Hematopoietic multipotent progenitor cell treated with erythropoietin and hydrocortisone succinate and interleukin-3 and kit ligand, for 8 days (in vitro differentiated cells): Measurements from ENCODE around the gene GHDC.
"Not testable (repeated sequence)": the region's sequence is repeated elsewhere in the genome, so short reads cannot be mapped to it uniquely, and the experiment has no call there.

Source experiments
- DNase-seq: peaks from one replicate; pipeline ENCODE4 v3.0.0-alpha.2; 2015

Gene GHDC

GRCh38 chr17:42202159-42202558 lies 7.9 kb upstream of the GHDC start:
- no peak for DNase-seq

DNA sequence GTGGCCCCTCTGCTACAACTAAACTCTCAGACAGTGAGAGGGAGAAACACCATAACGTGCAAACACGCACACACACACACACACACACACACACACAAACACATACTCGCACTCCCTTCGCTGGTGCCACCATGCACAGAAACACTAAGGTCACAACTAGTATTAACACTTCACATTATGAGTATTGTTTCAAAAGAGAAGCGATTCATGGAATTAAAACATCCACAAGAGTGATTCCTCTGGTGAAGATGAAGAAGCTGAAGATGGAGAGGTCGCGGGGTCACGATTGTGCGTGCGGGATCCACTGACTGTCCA lies 7.1 kb upstream of the GHDC start:
- DNase-seq, result no peak

- DNase-seq, result no peak
These were observed 6.6 kb upstream of the GHDC start for GRCh38 chr17:42200706-42201457.

- DNase-seq, result peak; percentile 45
These were observed 5.2 kb upstream of the GHDC start for GRCh38 chr17:42199416-42200011.

DNA sequence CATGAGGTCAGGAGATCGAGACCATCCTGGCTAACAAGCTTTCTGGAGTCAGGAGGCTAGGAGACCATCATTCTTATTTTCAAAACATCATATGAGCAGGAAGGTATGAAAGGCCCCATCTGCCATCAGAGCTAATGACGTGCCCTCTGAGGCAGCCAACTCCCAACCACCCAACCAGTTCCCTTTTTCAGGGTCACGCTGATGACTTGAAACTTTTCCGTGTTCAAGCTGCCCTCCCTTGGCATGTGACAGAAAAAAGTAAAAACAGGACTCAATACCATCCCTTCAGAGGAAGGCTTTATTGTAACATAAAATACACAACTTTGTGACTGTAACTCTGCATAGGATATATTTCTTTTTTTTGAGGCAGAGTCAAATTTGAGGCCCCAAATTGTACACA lies 4.6 kb upstream of the GHDC start:
- peak; percentile 42 for DNase-seq

GRCh38 chr17:42197564-42198156 lies 3.4 kb upstream of the GHDC start:
- DNase-seq, result no peak

DNA sequence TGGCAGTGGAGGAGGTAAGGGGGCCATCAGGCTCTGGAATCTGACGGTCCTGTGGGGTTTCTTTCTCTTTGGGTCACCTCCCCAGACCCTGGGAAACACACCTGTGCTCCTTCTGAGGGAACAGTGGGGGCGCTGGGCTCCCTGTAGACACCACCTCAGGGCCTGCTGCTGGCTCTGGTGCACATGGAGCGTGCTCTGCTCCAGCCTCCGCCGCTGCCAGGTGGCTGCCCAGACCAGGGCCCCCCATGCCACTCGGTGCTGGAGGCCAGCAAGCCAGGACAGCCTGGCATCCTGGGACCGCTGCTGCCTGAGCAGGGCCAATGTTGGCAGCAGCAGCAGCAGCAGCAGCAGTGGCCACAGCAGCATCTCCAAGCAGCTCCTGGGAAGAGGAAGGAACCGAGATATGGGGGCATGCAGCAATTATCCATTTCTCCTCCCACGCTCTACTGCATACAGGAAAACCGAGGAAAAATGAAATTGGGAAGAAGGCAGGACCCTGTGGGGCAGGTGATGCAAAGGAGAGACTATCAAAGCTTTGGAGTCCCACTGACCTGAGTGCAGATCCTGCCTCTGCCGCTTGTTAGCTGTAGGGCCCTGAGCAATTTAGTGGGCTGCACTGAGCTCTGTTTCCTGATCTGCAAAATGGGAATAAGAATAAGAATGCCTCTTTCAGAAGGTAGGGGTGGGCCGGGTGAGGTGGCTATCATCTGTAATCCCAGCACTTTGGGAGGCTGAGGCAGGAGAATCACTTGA lies 902 bp downstream of the GHDC start:
- no peak for DNase-seq

GRCh38 chr17:42192189-42193126 lies 1.8 kb downstream of the GHDC start:
- no peak for DNase-seq

DNA sequence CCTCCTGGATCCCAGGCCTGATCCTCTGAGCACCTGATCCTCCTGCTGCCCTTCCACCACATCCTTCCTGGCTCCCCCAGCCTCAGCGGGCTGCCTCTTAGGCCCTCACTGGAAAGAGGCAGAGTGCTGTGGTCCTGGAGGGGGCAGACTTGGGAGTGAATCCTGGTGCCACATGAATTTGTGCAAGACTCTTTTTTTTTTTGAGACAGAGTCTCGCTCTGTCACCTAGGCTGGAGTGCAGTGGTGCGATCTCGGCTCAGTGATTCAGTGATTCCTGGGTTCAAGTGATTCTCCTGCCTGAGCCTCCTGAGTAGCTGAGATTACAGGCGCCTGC lies 3.1 kb downstream of the GHDC start:
- no peak for DNase-seq

DNA sequence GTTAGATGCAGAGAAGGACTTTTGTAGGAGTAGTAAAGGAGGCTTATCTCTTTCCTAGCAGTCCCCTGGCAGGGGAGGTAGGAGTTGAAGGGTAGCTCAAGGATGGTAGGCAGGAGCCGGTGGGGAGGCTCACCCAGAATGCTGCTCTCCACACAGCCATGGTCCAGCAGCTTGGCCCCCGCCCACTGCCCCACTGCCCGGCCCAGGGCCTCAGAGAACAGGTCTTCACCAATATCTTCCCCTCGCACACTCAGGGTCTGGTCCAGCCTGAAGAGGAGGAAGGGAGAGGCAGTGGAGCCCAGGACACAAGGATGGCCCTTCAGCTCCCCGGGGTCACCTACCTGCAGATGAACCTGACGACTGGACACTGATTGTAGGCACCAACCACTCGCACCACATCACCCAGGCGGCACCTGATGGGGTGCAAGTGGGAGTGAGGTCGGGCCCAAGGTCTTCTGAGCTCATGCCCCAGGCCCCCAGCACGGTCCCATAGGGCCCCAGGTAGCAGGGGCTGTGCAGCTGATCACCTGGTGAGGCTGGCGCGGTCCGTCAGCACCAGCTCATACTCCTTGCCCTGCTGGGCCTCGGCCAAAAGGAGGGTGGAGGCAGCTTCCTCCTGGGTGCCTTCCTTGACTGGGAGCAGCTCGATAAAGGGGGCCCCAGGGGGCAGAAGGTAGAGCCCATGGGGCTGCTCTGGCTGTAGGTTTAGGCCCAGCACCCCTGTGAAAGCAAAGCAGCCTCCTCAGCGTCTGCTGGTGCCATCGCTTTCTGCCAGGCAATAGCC lies 3.6 kb downstream of the GHDC start:
- DNase-seq, result no peak

DNA sequence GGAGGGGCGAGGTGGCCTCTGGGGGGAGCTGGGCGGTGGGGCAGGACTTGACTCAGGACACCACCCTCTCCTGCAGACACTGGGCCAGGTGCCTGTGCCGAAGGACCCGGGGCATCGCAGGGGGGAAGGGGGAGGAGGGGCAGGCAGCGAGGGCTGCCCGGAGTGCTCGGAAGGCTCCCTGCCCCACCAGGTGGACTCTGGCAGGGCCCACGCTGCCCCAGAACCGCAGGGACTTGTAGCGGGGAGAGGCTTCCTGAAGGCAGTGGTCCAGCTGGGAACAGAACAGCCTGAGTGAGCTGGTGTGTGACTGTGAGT lies 4.7 kb downstream of the GHDC start:
- no peak for DNase-seq

GRCh38 chr17:42188749-42189650 lies 5.3 kb downstream of the GHDC start:
- no peak for DNase-seq

- no peak for DNase-seq
These were observed 6.5 kb downstream of the GHDC start for GRCh38 chr17:42187833-42188232.

- DNase-seq, result not testable (repeated sequence)
These were observed 8.1 kb downstream of the GHDC start for GRCh38 chr17:42186191-42186590.

DNA sequence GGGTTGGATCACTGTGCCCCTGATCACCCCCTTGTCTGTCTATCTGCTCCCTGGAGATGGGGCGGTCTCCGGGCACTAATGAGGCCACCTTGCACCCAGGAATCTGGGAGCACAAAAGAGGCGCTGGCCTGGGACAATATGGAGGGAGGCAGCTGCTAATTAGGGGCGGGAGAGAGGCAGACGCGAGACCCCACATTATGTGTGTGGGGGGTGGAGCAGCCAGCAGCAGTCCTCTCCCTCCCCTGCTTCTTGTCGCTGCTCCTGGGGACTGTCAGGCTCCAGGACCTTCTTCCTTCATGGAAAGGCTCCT lies 8.7 kb downstream of the GHDC start:
- no peak for DNase-seq

DNA sequence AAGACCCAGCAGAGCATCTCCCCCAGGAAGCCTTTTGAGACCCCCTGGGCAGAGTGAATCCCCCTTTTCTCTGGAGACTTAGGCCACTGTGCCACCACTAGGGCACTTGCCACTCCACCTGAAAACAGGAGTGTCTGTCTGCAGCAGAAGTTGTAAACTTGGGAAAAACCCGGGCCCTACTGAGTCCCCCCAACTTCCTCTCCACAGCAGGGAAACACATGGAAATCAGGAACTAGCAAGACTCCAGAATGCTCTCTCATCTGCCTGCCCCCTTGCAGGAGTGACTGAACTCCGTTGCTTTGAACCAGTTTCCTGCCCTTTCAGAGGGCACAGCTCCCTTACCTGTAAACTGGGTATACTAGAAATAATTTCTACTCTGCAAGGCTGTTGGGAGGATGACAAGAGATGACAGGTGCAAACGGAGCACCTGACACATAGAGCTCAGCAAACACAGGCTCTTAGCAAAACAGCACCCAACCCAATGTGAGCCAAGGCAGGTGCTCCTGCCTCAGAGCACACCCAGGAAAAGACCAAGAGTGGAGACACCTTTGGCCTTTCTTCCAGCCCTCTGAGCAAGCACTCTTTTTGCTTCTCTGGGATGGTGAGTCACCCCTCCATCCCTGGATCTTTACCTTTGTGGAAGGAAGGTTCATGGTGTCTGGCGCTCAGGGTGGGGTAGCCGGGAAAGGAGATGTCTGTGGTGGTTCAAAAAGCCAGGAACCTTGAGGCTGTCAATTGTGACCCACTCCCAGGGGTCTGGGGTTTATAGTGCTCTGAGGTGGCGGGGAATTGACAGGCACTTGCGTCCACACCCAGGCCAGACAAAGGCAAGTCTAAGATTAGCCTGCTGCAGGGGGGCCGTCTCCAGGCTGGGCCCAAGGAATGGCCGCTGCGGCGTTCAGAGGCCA lies 9.3 kb downstream of the GHDC start, which contains the start of gene HCRT:
HCRT (minus strand) TSS at position 740 of the 908 bp plus-strand sequence; CDS start at position 653, 87 bp downstream.
- no peak for DNase-seq

DNA sequence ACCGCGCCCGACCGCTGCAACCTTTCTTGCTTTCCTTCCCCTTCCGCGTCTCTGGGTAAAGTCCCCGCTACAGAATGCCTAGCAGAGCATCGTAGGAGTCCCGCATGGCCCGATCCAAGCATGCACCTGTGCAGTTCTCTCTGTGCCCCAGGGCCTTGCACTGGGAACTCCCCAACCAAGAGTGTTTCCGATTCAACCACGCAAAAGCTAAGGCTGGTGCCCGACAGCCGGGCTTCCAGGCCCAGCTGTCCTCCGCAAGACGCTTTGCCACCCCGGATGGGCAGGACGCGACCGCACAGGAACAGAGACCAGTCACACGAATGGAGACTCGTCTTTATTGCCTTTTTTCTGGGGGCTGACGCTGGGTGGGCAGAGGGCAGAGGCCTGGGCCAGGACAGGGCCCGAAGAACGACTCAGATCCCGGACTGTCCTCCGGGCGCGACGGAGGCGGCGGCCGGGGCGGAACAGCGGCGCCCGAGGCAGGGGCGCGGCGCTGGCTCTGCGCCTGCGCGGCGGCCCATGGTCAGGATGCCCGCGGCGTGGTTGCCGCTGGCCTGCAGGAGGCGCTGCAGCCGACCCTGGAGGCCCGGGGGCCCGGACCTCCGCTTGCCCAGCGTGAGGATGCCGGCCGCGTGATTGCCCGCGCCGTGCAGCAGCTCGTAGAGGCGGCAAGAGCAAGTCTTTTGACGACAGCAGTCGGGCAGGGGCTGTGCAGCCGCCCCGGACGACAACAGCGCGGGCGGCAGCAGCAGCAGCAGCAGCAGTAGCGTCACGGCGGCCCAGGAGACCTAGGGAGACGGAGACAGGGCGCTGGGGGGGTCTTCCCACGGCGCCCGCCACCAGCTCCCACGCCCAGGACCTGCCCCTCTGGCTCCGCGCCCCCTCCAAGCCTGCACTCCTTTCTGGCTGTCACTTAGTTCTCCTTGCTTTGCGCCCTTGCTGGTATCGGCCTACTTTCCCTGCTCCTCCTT lies 10.3 kb downstream of the GHDC start:
- DNase-seq, result peak; percentile 80

DNA sequence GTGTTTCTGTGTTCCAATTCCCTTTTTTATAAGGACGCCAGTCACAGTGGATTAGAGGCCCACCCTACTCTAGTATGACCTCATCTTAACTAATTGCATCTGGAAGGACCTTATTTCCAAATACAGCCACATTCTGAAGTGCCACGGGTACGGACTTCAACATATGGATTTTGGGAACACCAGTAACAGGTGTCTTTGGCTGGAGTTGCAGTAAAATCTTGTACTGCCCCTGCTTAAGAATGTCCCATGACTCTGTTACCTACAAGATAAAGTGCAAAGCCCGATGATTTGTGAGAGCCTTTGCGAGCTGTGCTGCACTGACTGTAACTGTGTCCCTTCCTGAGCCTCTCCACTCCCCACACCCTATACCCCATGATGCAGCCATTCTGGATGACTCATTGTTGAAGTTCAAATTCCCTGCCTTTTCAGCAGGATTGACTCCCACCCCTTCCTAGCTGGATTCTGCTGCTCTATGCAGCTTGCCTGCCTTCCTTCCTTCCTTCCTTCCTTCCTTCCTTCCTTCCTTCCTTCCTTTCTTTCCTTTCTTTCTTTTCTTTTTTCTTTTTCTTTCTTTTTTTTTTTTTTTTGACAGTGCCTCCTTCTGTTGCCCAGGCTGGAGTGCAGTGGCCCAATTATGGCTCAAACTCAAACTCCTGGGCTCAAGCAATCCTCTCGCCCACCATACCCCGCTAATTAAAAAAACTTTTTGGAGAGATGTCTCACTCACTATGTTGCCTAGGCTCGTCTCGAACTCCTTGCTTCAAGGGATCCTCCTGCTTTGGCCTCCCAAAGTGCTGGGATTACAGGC lies 11.2 kb downstream of the GHDC start:
- peak; percentile 34 for DNase-seq
